HepG2 (cell line): ENCODE results near the gene C11orf65. TPM values are rescaled to one million over a fixed set of nuclear protein-coding genes. Genes with fewer than 3 reads are reported as not detected.

Experiments
- ATAC-seq: fragments of 200-7000 bp; cut with Tn5 transposase; 3 replicates; pipeline ENCODE4 v1.9.1; 2020; ENCODE audit warnings: mild to moderate bottlenecking, moderate library complexity
- Bru-seq: library from RNA; stranded (reverse); fragments of 400-500 nt; gene quantifications from one replicate; lab custom pipeline; 2021; lab: Mats Ljungman, UMichigan
- BruChase-seq, 2 experiments: library from RNA; stranded (reverse); fragments of 400-500 nt; gene quantifications; one replicate each; lab custom pipeline; 2021; lab: Mats Ljungman, UMichigan
- BruUV-seq: library from RNA; stranded (reverse); fragments of 400-500 nt; replicated peaks from 2 replicates; lab custom pipeline; 2021; lab: Mats Ljungman, UMichigan
- CTCF ChIA-PET: fragments of 300-600 bp; formaldehyde crosslinking; extraction: SDS; loops from one replicate; lab custom pipeline; 2021; ENCODE audit warnings: low total read pairs, inconsistent platforms, low intra/inter-chr PET ratio; lab: Yijun Ruan, JAX
- POLR2A ChIA-PET: fragments of 350-600 bp; sonication (Branson Sonifier 250); formaldehyde crosslinking; loops from one replicate; lab custom pipeline; 2020; ENCODE audit warnings: antibody characterized with exemption, inconsistent platforms; lab: Yijun Ruan, JAX
- DNase-seq: peaks from one replicate; pipeline ENCODE4 v3.0.0-alpha.2; 2015; ENCODE audit warnings: low spot score
- FAIRE-seq: peaks from 3 replicates; lab custom pipeline; 2011; peaks lifted over from hg19 to GRCh38; lab: Jason Lieb, UNC
- H2AFZ ChIP-seq: one replicate; pipeline ENCODE4 v1.6.1; 2011; ENCODE audit warnings: low read length, inconsistent platforms
- H3K27ac ChIP-seq: fragments of 300-600 bp; 3 replicates; pipeline ENCODE4 v1.8.0; 2011; ENCODE audit warnings: mixed run types, mild to moderate bottlenecking, mixed read lengths, low read length, inconsistent platforms; ENCODE audit not compliant: insufficient read depth; ENCODE audit errors: extremely low read length
- H3K27me3 ChIP-seq, 2 experiments: fragments of 200-600 bp in 1 of 2; 2 replicates in 1 of 2; 3 replicates in 1 of 2; pipeline versions ENCODE4 v1.6.0 to v1.8.0; 2011; ENCODE audit warnings: low read length in 2 of 2, mild to moderate bottlenecking in 2 of 2, moderate library complexity in 2 of 2, inconsistent platforms in 1 of 2; ENCODE audit not compliant: insufficient read depth in 2 of 2, control insufficient read depth in 1 of 2
- H3K36me3 ChIP-seq, 2 experiments: fragments of 200-600 bp in 1 of 2; replicated peaks in 1 of 2; 2 replicates in 1 of 2; 3 replicates in 1 of 2; pipeline versions ENCODE4 v1.5.1 to v1.8.0; 2011; ENCODE audit warnings: low read length in 2 of 2, inconsistent platforms in 1 of 2; ENCODE audit not compliant: insufficient read depth in 2 of 2, control insufficient read depth in 1 of 2
- H3K4me1 ChIP-seq: 2 replicates; pipeline ENCODE4 v1.5.1; 2012; ENCODE audit warnings: low read length, inconsistent platforms; ENCODE audit not compliant: insufficient read depth
- H3K4me2 ChIP-seq: 2 replicates; pipeline ENCODE4 v1.6.0; 2011; ENCODE audit warnings: low read depth, low read length, inconsistent platforms
- H3K4me3 ChIP-seq, 3 experiments: fragments of 200-600 bp in 1 of 3; sonication (generic), shearing (Covaris generic) in 1 of 3; replicated peaks in 1 of 3; 2 replicates each; pipeline ENCODE4 v1.5.1; 2011 to 2016; ENCODE audit warnings: low read length in 3 of 3, inconsistent platforms in 2 of 3, low read depth in 2 of 3, mild to moderate bottlenecking in 2 of 3, control low read depth in 1 of 3, mixed read lengths in 1 of 3; ENCODE audit not compliant: insufficient read depth in 1 of 3
- H3K79me2 ChIP-seq: one replicate; pipeline ENCODE4 v1.6.1; 2011; ENCODE audit warnings: low read length, inconsistent platforms; ENCODE audit not compliant: insufficient read depth
- H3K9ac ChIP-seq: 2 replicates; pipeline ENCODE4 v1.6.0; 2011; ENCODE audit warnings: mild to moderate bottlenecking, low read depth, low read length, inconsistent platforms; ENCODE audit not compliant: insufficient read depth
- H3K9me3 ChIP-seq: 2 replicates; pipeline ENCODE4 v1.5.1; 2012; ENCODE audit warnings: mild to moderate bottlenecking, low read length
- H4K20me1 ChIP-seq: 2 replicates; pipeline ENCODE4 v1.6.0; 2011; ENCODE audit warnings: inconsistent platforms, mild to moderate bottlenecking, low read length, moderate library complexity; ENCODE audit not compliant: insufficient read depth
- ATM ChIP-seq: fragments of 450-650 bp; IDR thresholded peaks from 2 replicates; pipeline ENCODE4 v1.7.1; 2017; ENCODE audit warnings: mild to moderate bottlenecking, borderline replicate concordance
- HNRNPK ChIP-seq: fragments of 200-400 bp; formaldehyde crosslinking; IDR thresholded peaks from 2 replicates; pipeline ENCODE4 v1.6.1; 2018; ENCODE audit warnings: low read length, low read depth, moderate library complexity, mild to moderate bottlenecking; ENCODE audit not compliant: poor library complexity, severe bottlenecking
- NFE2L2 ChIP-seq: fragments of 150-350 bp; IDR thresholded peaks from 2 replicates; pipeline ENCODE4 v1.6.1; 2014; ENCODE audit warnings: low read length
- NFRKB ChIP-seq: fragments of 450-650 bp; IDR thresholded peaks from 2 replicates; pipeline ENCODE4 v1.6.1; 2017
- POLR2G ChIP-seq: fragments of 200-400 bp; formaldehyde crosslinking; IDR thresholded peaks from 2 replicates; pipeline ENCODE4 v1.6.1; 2018; ENCODE audit warnings: mild to moderate bottlenecking, low read depth, low read length, moderate library complexity
- SMYD3 ChIP-seq: sonication (generic); formaldehyde crosslinking; IDR thresholded peaks from 2 replicates; pipeline ENCODE4 v1.8.1; 2023; ENCODE audit warnings: mild to moderate bottlenecking, missing genetic modification reagents
- SSRP1 ChIP-seq: IDR thresholded peaks from 2 replicates; pipeline ENCODE4 v1.6.1; 2016; ENCODE audit warnings: control low read depth
- ZNF589 ChIP-seq: sonication (generic); formaldehyde crosslinking; conservative IDR thresholded peaks from 2 replicates; pipeline ENCODE4 v1.8.0; 2022; ENCODE audit warnings: mild to moderate bottlenecking, moderate library complexity, missing genetic modification reagents
- WGBS: methylation state at CpG from one replicate; pipeline ENCODE4 v1.1.6; 2017; ENCODE audit warnings: low lambda C conversion rate; 5-methylcytosine and 5-hydroxymethylcytosine counted together
- in situ Hi-C: cut with HindIII; loops from 2 replicates; pipeline ENCODE4 v1.10.0; 2017; ENCODE audit warnings: low pct_unique_long_range_greater_than_20kb; ENCODE audit not compliant: extremely low pct_ligation_motif_present
- intact Hi-C: fragments of 100-400 bp; cut with micrococcal nuclease; formaldehyde crosslinking; loops from one replicate; pipeline ENCODE4 v1.10.0; 2022; ENCODE audit not compliant: unreplicated experiment
- long read RNA-seq, 2 experiments: library from RNA in 1 of 2; library from polyadenylated mRNA in 1 of 2; stranded (forward) in 1 of 2; unstranded in 1 of 2; transcript quantifications; one replicate each; pipeline ENCODE4 v2.0.0, GENCODE V29; 2019 to 2022
- polyA minus RNA-seq, 3 experiments: library from RNA; depleted of rRNA, polyadenylated mRNA; stranded (reverse); fragments of >200 nt; gene quantifications; 2 replicates each; pipeline ENCODE4 v1.2.3, GENCODE V29; 2011; ENCODE audit warnings: low replicate concordance in 1 of 3
- polyA plus RNA-seq, 8 experiments: library from polyadenylated mRNA; depleted of rRNA in 3 of 8; stranded (reverse) in 7 of 8; unstranded in 1 of 8; fragments of >200 nt; fragmentation: Illumina TruSeq in 4 of 8; extraction: Trizol in 4 of 8; gene quantifications; 2 replicates each; pipeline versions ENCODE4 v1.2.1 to v1.2.3, GENCODE V29; 2011 to 2016; ENCODE audit warnings: low read depth in 4 of 8, missing spikeins in 1 of 8, mixed read lengths in 1 of 8; ENCODE audit not compliant: insufficient read depth in 1 of 8
- total RNA-seq, 5 experiments: library from RNA; depleted of rRNA; stranded (reverse); fragments of >200 nt; fragmentation: Illumina TruSeq; extraction: Trizol; gene quantifications; 2 replicates each; pipeline ENCODE4 v1.2.3, GENCODE V29; 2016; ENCODE audit warnings: low read depth in 1 of 5
- TF ChIP-seq, protein P1 (sequence below): sonication (generic); formaldehyde crosslinking; IDR thresholded peaks from 2 replicates; pipeline ENCODE4 v1.4.0; 2020; ENCODE audit warnings: missing genetic modification reagents, borderline replicate concordance
- TF ChIP-seq, protein P2 (sequence below): sonication (generic); formaldehyde crosslinking; IDR thresholded peaks from 2 replicates; pipeline ENCODE4 v1.4.0; 2020; ENCODE audit warnings: missing genetic modification reagents

The C11orf65 gene, protein sequence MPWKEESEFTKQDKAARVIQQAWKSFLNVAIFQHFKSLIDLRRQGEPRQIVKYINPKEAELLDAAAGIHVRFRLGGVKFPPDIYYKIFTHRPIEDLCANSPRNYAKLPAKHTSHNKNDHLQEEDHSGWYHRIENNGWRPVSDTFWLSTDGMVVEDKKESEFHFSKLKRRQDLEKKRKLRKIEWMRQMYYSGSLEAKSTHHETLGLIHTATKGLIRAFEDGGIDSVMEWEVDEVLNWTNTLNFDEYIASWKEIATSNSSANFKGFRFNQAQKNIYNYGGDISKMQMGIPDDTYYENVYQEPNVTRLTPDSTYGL
- total RNA-seq (2016; rRNA removed; fragmentation: Illumina TruSeq; extraction: Trizol) (0.34 and 0.42 TPM in 2 replicates), polyA plus RNA-seq (2011; rRNA removed) (0.38 TPM in 1 of 2 replicates, not detected in the other), polyA minus RNA-seq (2011; rRNA and poly(A)+ RNA removed; ENCODE audit: low replicate concordance) (0.07 TPM in 1 of 2 replicates, not detected in the other), Bru-seq, nascent RNA (percentile 20 among the genes with signal in this experiment), BruChase-seq, experiment 1, labeled RNA remaining after a 6-hour chase (percentile 17 among the genes with signal in this experiment), BruChase-seq, experiment 2, labeled RNA remaining after a 2-hour chase (percentile 22 among the genes with signal in this experiment)
- total RNA-seq (2016; cell fraction: cytosol; rRNA removed; fragmentation: Illumina TruSeq; extraction: Trizol; ENCODE audit: low read depth) = 0.30 TPM in 1 of 2 replicates, not detected in the other
- 0.24 and 0.35 TPM in 2 replicates for total RNA-seq (2016; cell fraction: insoluble cytoplasmic fraction; rRNA removed; fragmentation: Illumina TruSeq; extraction: Trizol)
- total RNA-seq (2016; cell fraction: membrane; rRNA removed; fragmentation: Illumina TruSeq; extraction: Trizol) = 0.31 TPM in 1 of 2 replicates, not detected in the other
- 0.38 and 0.47 TPM in 2 replicates for total RNA-seq (2016; cell fraction: nucleus; rRNA removed; fragmentation: Illumina TruSeq; extraction: Trizol)
- 0.14 TPM in 1 of 2 replicates, not detected in the other for polyA plus RNA-seq (2011; cell fraction: cytosol; rRNA removed)
- 0.21 TPM in 1 of 2 replicates, not detected in the other for polyA plus RNA-seq (2011; cell fraction: nucleus; rRNA removed)
- polyA plus RNA-seq (2012) = 0.23 and 0.91 TPM in 2 replicates
- polyA plus RNA-seq (2016; cell fraction: cytosol; fragmentation: Illumina TruSeq; extraction: Trizol; ENCODE audit: low read depth) = not detected in 2 replicates
- 0.42 TPM in 1 of 2 replicates, not detected in the other for polyA plus RNA-seq (2016; cell fraction: insoluble cytoplasmic fraction; fragmentation: Illumina TruSeq; extraction: Trizol; ENCODE audit: low read depth)
- polyA plus RNA-seq (2016; cell fraction: membrane; fragmentation: Illumina TruSeq; extraction: Trizol; ENCODE audit: low read depth) = not detected in 2 replicates
- polyA plus RNA-seq (2016; cell fraction: nucleus; fragmentation: Illumina TruSeq; extraction: Trizol; ENCODE audit: insufficient read depth, low read depth) = not detected in 2 replicates
- not detected in 2 replicates for polyA minus RNA-seq (2011; cell fraction: cytosol; rRNA and poly(A)+ RNA removed)
- 0.62 and 2.7 TPM in 2 replicates for polyA minus RNA-seq (2011; cell fraction: nucleus; rRNA and poly(A)+ RNA removed)
- long read RNA-seq, experiment 1 = 0 reads
- long read RNA-seq, experiment 2, partial matches to known transcripts = 0 of 2 reads
- long read RNA-seq, experiment 2, other reads (novel, unspliced or antisense) = 2 of 2 reads

DNA sequence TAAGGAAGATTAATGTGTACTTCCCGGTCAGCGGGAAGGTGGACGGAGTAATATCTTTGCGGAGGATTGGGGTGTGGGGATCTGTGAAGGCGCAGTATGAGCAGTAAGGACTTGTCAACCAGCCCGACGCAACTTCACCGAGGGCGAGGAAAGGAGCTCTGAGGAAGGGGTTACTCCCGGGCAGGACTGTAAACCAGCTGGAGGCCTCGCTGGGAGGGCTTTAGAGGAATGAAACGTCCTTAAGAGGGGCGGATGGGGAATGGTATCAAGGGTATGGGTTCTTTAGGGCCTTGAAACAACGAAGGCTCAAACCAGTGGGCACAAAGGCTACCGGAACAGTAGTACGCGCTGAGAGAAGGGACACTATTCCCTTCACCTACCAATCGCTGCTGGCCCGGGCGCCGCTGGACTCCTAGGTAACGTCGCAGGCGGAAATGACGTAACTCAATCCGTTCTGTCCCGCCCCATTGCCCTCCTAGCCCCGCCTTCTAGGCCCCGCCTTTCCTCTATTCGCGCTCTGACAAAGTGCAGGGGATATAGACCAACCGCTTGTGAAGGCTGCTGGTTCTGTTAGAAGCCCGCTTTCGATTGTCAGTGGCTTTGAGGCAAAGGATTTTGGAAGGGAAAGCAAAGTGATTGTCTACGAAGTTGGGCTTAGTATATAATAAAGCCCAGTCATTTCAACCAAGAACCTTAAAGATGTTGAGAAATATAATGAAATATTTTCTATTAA, at the start of gene C11orf65:
C11orf65 (minus strand) TSS at position 439 of the 733 bp plus-strand sequence. CDS start 5,970 bp downstream, outside the sequence.
- no TSS peak for BruUV-seq
- ATAC-seq (peak; percentile 99), DNase-seq (peak; percentile 93), FAIRE-seq (peak; percentile 97)
- peak within 1 kb of the TSS; percentile 66 to 82 (median 81) for H3K4me3 ChIP-seq
- peaks cover 14% of the 10 kb centered on the region for H3K4me1 ChIP-seq
- H3K9me3 ChIP-seq = no peaks in the 10 kb centered on the region
- POLR2A ChIA-PET = interaction anchor here (1.5 kb wide), 1 partner anchor 31 kb away, joined by 5 read pairs; the partner anchor contains the start of gene POGLUT3
- no peaks in the 10 kb centered on the region; a peak in 1 of 5 replicates for H3K27me3 ChIP-seq
- no peaks in the 10 kb centered on the region for H3K79me2 ChIP-seq
- H3K27ac ChIP-seq = peak within 1 kb of the TSS; percentile 99
- CTCF ChIA-PET = no interaction called here
- no peaks in the 10 kb centered on the region for H3K36me3 ChIP-seq
- under 1% methylated on average over 28 of the region's 35 CpGs for WGBS
- no peaks in the 10 kb centered on the region for H4K20me1 ChIP-seq
- intact Hi-C loops (loop anchor here (1.0 kb wide), 1 partner anchor 30 kb away; no protein-coding TSS in a partner anchor), in situ Hi-C loops (no loop called here)
- peak within 1 kb of the TSS; percentile 75 for H3K4me2 ChIP-seq
- peak within 1 kb of the TSS; percentile 97 for H3K9ac ChIP-seq
- H2AFZ ChIP-seq = peak within 1 kb of the TSS; percentile 69
- no peak for TF ChIP-seq NFE2L2
- TF ChIP-seq POLR2G = peak; percentile 98
- TF ChIP-seq, protein P1, sequence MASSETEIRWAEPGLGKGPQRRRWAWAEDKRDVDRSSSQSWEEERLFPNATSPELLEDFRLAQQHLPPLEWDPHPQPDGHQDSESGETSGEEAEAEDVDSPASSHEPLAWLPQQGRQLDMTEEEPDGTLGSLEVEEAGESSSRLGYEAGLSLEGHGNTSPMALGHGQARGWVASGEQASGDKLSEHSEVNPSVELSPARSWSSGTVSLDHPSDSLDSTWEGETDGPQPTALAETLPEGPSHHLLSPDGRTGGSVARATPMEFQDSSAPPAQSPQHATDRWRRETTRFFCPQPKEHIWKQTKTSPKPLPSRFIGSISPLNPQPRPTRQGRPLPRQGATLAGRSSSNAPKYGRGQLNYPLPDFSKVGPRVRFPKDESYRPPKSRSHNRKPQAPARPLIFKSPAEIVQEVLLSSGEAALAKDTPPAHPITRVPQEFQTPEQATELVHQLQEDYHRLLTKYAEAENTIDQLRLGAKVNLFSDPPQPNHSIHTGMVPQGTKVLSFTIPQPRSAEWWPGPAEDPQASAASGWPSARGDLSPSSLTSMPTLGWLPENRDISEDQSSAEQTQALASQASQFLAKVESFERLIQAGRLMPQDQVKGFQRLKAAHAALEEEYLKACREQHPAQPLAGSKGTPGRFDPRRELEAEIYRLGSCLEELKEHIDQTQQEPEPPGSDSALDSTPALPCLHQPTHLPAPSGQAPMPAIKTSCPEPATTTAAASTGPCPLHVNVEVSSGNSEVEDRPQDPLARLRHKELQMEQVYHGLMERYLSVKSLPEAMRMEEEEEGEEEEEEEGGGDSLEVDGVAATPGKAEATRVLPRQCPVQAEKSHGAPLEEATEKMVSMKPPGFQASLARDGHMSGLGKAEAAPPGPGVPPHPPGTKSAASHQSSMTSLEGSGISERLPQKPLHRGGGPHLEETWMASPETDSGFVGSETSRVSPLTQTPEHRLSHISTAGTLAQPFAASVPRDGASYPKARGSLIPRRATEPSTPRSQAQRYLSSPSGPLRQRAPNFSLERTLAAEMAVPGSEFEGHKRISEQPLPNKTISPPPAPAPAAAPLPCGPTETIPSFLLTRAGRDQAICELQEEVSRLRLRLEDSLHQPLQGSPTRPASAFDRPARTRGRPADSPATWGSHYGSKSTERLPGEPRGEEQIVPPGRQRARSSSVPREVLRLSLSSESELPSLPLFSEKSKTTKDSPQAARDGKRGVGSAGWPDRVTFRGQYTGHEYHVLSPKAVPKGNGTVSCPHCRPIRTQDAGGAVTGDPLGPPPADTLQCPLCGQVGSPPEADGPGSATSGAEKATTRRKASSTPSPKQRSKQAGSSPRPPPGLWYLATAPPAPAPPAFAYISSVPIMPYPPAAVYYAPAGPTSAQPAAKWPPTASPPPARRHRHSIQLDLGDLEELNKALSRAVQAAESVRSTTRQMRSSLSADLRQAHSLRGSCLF (CRISPR knock-in tag) = no peak
- TF ChIP-seq SSRP1 (CRISPR knock-in tag) = no peak
- no peak for TF ChIP-seq HNRNPK
- no peak for TF ChIP-seq SMYD3 (CRISPR knock-in tag)
- TF ChIP-seq ATM = no peak
- no peak for TF ChIP-seq ZNF589 (CRISPR knock-in tag)
- TF ChIP-seq, protein P2, sequence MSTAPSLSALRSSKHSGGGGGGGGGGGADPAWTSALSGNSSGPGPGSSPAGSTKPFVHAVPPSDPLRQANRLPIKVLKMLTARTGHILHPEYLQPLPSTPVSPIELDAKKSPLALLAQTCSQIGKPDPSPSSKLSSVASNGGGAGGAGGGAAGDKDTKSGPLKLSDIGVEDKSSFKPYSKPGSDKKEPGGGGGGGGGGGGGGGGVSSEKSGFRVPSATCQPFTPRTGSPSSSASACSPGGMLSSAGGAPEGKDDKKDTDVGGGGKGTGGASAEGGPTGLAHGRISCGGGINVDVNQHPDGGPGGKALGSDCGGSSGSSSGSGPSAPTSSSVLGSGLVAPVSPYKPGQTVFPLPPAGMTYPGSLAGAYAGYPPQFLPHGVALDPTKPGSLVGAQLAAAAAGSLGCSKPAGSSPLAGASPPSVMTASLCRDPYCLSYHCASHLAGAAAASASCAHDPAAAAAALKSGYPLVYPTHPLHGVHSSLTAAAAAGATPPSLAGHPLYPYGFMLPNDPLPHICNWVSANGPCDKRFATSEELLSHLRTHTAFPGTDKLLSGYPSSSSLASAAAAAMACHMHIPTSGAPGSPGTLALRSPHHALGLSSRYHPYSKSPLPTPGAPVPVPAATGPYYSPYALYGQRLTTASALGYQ (CRISPR knock-in tag) = no peak
- no peak for TF ChIP-seq NFRKB
